MM.1S (cell line): ENCODE results near the gene CHST11.

Experiments
- DNase-seq: peaks from one replicate; pipeline ENCODE4 v3.0.0-alpha.2; 2015
- H2AFZ ChIP-seq: fragments of 300-600 bp; sonication (generic); 2 replicates; pipeline ENCODE4 v1.6.0; 2016; ENCODE audit warnings: antibody characterized with exemption, low read length
- H3F3A ChIP-seq: fragments of 300-600 bp; sonication (generic); 2 replicates; pipeline ENCODE4 v1.6.1; 2016; ENCODE audit warnings: mild to moderate bottlenecking, antibody characterized with exemption, low read length, moderate library complexity, mixed read lengths; ENCODE audit not compliant: insufficient read depth
- H3K27ac ChIP-seq: fragments of 300-600 bp; sonication (generic); 2 replicates; pipeline ENCODE4 v1.5.1; 2016; ENCODE audit warnings: mild to moderate bottlenecking, low read length
- H3K27me3 ChIP-seq: fragments of 300-600 bp; sonication (generic); replicated peaks from 2 replicates; pipeline ENCODE4 v1.6.0; 2016; ENCODE audit warnings: low read length; ENCODE audit not compliant: insufficient read depth
- H3K36me3 ChIP-seq: fragments of 300-600 bp; sonication (generic); replicated peaks from 2 replicates; pipeline ENCODE4 v1.6.1; 2016; ENCODE audit warnings: mild to moderate bottlenecking, low read length, mixed read lengths; ENCODE audit not compliant: insufficient read depth
- H3K4me1 ChIP-seq: fragments of 300-600 bp; sonication (generic); 2 replicates; pipeline ENCODE4 v1.6.1; 2016; ENCODE audit warnings: low read length, mixed read lengths
- H3K4me2 ChIP-seq: fragments of 300-600 bp; sonication (generic); 2 replicates; pipeline ENCODE4 v1.6.0; 2016; ENCODE audit warnings: low read depth, low read length
- H3K4me3 ChIP-seq: fragments of 300-600 bp; sonication (generic); 2 replicates; pipeline ENCODE4 v1.5.1; 2016; ENCODE audit warnings: low read length, mixed read lengths
- H3K79me2 ChIP-seq: fragments of 300-600 bp; sonication (generic); 2 replicates; pipeline ENCODE4 v1.6.1; 2016; ENCODE audit warnings: mixed run types, low read length, mixed read lengths
- H3K9ac ChIP-seq: fragments of 300-600 bp; sonication (generic); 2 replicates; pipeline ENCODE4 v1.6.1; 2016; ENCODE audit warnings: low read length, mixed read lengths
- H3K9me2 ChIP-seq: fragments of 300-600 bp; sonication (generic); replicated peaks from 2 replicates; pipeline ENCODE4 v1.6.1; 2016; ENCODE audit warnings: mild to moderate bottlenecking, low read length, mixed read lengths; ENCODE audit not compliant: insufficient read depth
- H3K9me3 ChIP-seq: fragments of 300-600 bp; sonication (generic); replicated peaks from 2 replicates; pipeline ENCODE4 v1.6.1; 2016; ENCODE audit warnings: mild to moderate bottlenecking, low read length, mixed read lengths; ENCODE audit not compliant: insufficient read depth
- H4K20me1 ChIP-seq: fragments of 300-600 bp; sonication (generic); 2 replicates; pipeline ENCODE4 v1.6.1; 2016; ENCODE audit warnings: mild to moderate bottlenecking, low read length, moderate library complexity, mixed read lengths; ENCODE audit not compliant: insufficient read depth
- EZH2 ChIP-seq: fragments of 300-600 bp; sonication (generic); optimal IDR thresholded peaks from 2 replicates; pipeline ENCODE3; 2017; ENCODE audit warnings: low read depth, mild to moderate bottlenecking, antibody characterized with exemption, low read length, mixed read lengths
- EZH2phosphoT487 ChIP-seq: fragments of 300-600 bp; sonication (generic); IDR thresholded peaks from 2 replicates; pipeline ENCODE4 v1.6.1; 2018; ENCODE audit warnings: antibody characterized with exemption, low read length
- TF ChIP-seq, protein P1 (sequence below): fragments of 300-600 bp; sonication (generic); IDR thresholded peaks from 2 replicates; pipeline ENCODE4 v1.5.1; 2016; ENCODE audit warnings: antibody characterized with exemption, low read length, mixed read lengths

The CHST11 gene

DNA sequence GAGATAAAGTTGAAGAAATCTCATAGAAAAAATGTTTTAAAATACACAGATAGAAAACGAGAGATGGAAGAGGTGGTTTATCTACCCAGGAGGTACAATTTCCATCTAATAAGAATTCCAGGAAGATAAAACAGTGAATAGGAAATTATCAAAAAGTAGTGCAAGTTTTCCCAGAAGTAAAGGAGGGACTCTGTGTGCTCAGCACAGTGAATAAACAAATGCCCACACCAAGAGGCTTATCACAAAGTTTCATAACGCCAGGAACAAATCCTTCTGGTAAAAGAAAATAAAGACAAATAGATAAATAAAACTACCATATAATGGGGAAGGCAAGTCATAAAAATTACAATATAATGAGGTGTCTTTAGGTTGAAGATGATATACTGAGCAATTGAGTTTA lies 322.4 kb downstream of the CHST11 start:
- TF ChIP-seq EZH2 (no peak), EZH2phosphoT487 (no peak)
- TF ChIP-seq, protein P1, sequence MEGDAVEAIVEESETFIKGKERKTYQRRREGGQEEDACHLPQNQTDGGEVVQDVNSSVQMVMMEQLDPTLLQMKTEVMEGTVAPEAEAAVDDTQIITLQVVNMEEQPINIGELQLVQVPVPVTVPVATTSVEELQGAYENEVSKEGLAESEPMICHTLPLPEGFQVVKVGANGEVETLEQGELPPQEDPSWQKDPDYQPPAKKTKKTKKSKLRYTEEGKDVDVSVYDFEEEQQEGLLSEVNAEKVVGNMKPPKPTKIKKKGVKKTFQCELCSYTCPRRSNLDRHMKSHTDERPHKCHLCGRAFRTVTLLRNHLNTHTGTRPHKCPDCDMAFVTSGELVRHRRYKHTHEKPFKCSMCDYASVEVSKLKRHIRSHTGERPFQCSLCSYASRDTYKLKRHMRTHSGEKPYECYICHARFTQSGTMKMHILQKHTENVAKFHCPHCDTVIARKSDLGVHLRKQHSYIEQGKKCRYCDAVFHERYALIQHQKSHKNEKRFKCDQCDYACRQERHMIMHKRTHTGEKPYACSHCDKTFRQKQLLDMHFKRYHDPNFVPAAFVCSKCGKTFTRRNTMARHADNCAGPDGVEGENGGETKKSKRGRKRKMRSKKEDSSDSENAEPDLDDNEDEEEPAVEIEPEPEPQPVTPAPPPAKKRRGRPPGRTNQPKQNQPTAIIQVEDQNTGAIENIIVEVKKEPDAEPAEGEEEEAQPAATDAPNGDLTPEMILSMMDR = no peak
- H3K9me3 ChIP-seq = no peaks in the 10 kb centered on the region
- no peaks in the 10 kb centered on the region for H3F3A ChIP-seq
- no peaks in the 10 kb centered on the region for H3K79me2 ChIP-seq
- H3K36me3 ChIP-seq = no peaks in the 10 kb centered on the region
- no peaks in the 10 kb centered on the region for H4K20me1 ChIP-seq
- no peak overlapping the region for H3K27ac ChIP-seq
- H3K9ac ChIP-seq = no peak overlapping the region
- H3K4me3 ChIP-seq = no peak overlapping the region
- no peaks in the 10 kb centered on the region for H3K4me1 ChIP-seq
- H3K27me3 ChIP-seq = no peaks in the 10 kb centered on the region
- no peak overlapping the region for H2AFZ ChIP-seq
- DNase-seq = no peak
- no peak overlapping the region for H3K4me2 ChIP-seq
- H3K9me2 ChIP-seq = no peaks in the 10 kb centered on the region

DNA sequence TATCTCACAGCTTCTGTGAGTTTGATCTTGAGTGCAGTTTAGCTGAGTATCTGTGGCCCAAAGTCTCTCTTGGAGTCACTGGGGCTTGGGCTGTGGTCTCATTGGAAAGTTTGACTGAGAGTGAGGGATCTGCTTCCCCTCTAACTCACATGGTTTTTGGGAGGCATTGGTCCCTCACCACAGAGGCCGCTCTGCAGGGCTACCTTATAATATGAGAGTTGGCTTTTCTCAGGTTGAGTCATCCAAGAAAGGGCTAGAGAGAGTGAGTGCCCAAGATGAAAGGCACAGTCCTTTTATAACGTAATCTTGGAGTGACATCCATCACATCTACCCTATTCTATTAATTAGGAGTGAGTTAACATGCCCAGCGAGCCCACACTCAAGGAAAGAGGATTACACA lies 325.5 kb downstream of the CHST11 start:
- Histone ChIP-seq H3K9me3 (no peaks in the 10 kb centered on the region), H2AFZ (no peak overlapping the region), H3K27me3 (no peaks in the 10 kb centered on the region), H3K9ac (no peak overlapping the region), H4K20me1 (no peaks in the 10 kb centered on the region), H3K4me3 (no peak overlapping the region), H3K4me2 (no peak overlapping the region), H3F3A (no peaks in the 10 kb centered on the region), H3K4me1 (no peaks in the 10 kb centered on the region), H3K79me2 (no peaks in the 10 kb centered on the region), H3K9me2 (no peaks in the 10 kb centered on the region), H3K27ac (no peak overlapping the region), H3K36me3 (no peaks in the 10 kb centered on the region)
- TF ChIP-seq EZH2 (no peak), EZH2phosphoT487 (no peak)
- TF ChIP-seq, protein P1 = no peak
- no peak for DNase-seq

DNA sequence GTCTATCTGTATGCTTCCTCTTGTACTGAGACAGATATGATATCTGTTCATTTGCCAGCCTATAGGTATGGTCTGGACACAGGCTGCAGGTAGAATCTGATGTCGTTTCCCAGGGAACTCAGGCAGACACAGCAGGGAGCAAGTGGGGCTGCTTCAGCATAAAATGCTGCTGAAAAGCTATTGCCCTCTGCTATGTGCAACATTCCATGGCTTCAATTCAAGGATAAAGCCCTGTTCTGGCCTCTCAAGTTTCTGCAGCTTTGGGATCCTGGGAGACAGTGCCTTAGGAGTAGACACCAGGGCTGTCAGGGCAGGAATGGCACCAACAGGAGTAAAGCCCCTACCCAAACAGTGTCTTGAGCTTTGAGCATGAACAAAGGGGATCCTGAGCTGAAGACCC lies 327.8 kb downstream of the CHST11 start:
- no peak for TF ChIP-seq EZH2
- no peak for TF ChIP-seq EZH2phosphoT487
- TF ChIP-seq, protein P1 = no peak

More for the DNA sequence above, 327.8 kb downstream of the CHST11 start:
- DNase-seq = no peak
- Histone ChIP-seq H3K79me2 (no peaks in the 10 kb centered on the region), H3K4me2 (no peak overlapping the region), H3K36me3 (no peaks in the 10 kb centered on the region), H3K9me3 (no peaks in the 10 kb centered on the region), H3K4me1 (no peaks in the 10 kb centered on the region), H3F3A (no peaks in the 10 kb centered on the region), H3K9me2 (no peaks in the 10 kb centered on the region), H4K20me1 (no peaks in the 10 kb centered on the region), H3K9ac (no peak overlapping the region), H3K27ac (no peak overlapping the region), H2AFZ (no peak overlapping the region), H3K4me3 (no peak overlapping the region), H3K27me3 (no peaks in the 10 kb centered on the region)
